ENCODE results near the gene SH3RF3. TPM values are rescaled to one million over a fixed set of nuclear protein-coding genes. Genes with fewer than 3 reads are reported as not detected.
A peak's percentile ranks its signal among the peaks of the same experiment; 100 is the strongest.

The SH3RF3 gene
- total RNA-seq, 1 donor from 2014 or later = 7.9 TPM

GRCh38 chr2:109527846-109528705 is 399.1 kb downstream of the SH3RF3 start:
- Histone ChIP-seq H3K36me3 (no peaks in the 10 kb centered on the region), H3K27me3 (ENCODE audit: low read depth) (peaks cover 9% of the 10 kb centered on the region), H3K4me3 (no peak overlapping the region), H3K27ac (replicated peaks) (no peak overlapping the region), H3K4me1 (peaks cover 22% of the 10 kb centered on the region), H3K9me3 (replicated peaks) (no peaks in the 10 kb centered on the region)
- DNase-seq = no peak
- TF ChIP-seq CTCF (IDR thresholded peaks at IDR 0.05; ENCODE audit: borderline replicate concordance) = no peak
- intact Hi-C loops (cut with micrococcal nuclease) = no loop called here

DNA sequence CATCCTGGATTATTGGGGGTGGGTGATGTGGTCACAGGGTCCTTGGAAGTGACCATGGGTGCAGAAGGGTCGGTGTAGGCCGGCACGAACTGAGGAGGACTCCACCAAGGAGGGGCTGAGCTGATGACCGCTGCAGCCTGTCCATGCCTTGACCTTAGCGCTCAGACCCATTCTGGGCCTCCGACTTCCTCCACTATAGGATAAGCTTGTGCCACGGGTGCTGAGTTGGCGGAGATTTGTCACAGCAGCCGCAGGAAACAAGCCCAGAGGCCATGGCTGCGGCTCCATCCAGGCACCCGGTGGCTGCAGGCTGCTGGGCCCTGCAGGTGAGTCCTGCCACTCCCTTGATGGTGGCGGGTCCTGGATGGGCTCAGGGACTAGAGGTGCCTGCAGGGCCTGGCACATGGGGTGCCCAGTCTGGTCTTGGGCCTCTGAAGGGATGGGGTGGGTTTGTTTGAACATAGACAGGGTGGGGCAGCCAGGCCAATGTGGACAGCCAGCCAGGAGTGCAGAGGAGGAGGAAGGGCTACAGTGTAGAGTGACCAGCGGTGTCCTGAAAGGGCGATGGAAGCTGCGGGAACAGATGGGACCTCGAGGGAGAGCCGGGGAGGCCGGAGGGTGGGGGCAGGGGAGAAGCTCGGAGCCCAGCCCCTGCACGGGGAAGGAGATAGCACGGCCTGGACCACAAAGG is 400.0 kb downstream of the SH3RF3 start:
- Histone ChIP-seq H3K9me3 (replicated peaks) (no peaks in the 10 kb centered on the region), H3K36me3 (no peaks in the 10 kb centered on the region), H3K4me3 (no peak overlapping the region), H3K27ac (replicated peaks) (peak overlapping the region; percentile 36), H3K27me3 (ENCODE audit: low read depth) (peaks cover under 1% of the 10 kb centered on the region), H3K4me1 (peaks cover 22% of the 10 kb centered on the region)
- no peak for DNase-seq
- intact Hi-C loops (cut with micrococcal nuclease) = no loop called here
- no peak for TF ChIP-seq CTCF (IDR thresholded peaks at IDR 0.05; ENCODE audit: borderline replicate concordance)

GRCh38 chr2:109529532-109530449 is 400.8 kb downstream of the SH3RF3 start:
- H3K27me3 ChIP-seq (ENCODE audit: low read depth) = no peaks in the 10 kb centered on the region
- intact Hi-C loops (cut with micrococcal nuclease) = no loop called here
- DNase-seq = no peak
- H3K27ac ChIP-seq (replicated peaks) = peak overlapping the region; percentile 55
- no peak for TF ChIP-seq CTCF (IDR thresholded peaks at IDR 0.05; ENCODE audit: borderline replicate concordance)
- H3K4me1 ChIP-seq = peaks cover 22% of the 10 kb centered on the region
- no peaks in the 10 kb centered on the region for H3K9me3 ChIP-seq (replicated peaks)
- H3K4me3 ChIP-seq = no peak overlapping the region
- H3K36me3 ChIP-seq = no peaks in the 10 kb centered on the region

DNA sequence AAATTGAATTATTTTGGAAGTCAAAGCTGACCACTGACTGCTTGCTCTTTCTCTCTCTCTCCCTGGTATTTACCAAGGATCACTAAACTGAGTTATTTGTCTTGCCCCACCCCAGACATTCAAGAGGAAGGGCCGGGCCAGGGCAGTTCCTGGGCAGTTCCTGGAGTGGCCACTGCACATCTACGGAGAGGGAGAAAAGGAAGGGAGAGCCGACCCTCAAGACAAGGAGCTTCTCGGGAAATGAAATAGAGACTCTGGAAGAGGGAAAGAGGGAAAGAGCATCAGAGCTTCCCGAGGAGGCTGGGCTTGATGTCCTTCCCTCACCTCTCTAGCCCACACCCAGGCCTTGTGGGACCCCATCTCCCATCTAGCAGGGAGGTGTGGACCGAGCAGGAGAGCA is 401.7 kb downstream of the SH3RF3 start:
- peak overlapping the region; percentile 55 for H3K27ac ChIP-seq (replicated peaks)
- TF ChIP-seq CTCF (IDR thresholded peaks at IDR 0.05; ENCODE audit: borderline replicate concordance) = no peak
- intact Hi-C loops (cut with micrococcal nuclease) = no loop called here
- no peaks in the 10 kb centered on the region for H3K36me3 ChIP-seq
- DNase-seq = no peak
- H3K4me1 ChIP-seq = peaks cover 30% of the 10 kb centered on the region
- no peaks in the 10 kb centered on the region for H3K27me3 ChIP-seq (ENCODE audit: low read depth)
- H3K4me3 ChIP-seq = no peak overlapping the region
- H3K9me3 ChIP-seq (replicated peaks) = no peaks in the 10 kb centered on the region

GRCh38 chr2:109531221-109531620 is 402.2 kb downstream of the SH3RF3 start:
- DNase-seq = no peak
- no peak for TF ChIP-seq CTCF (IDR thresholded peaks at IDR 0.05; ENCODE audit: borderline replicate concordance)

More at GRCh38 chr2:109531221-109531620, 402.2 kb downstream of the SH3RF3 start:
- intact Hi-C loops (cut with micrococcal nuclease) = no loop called here
- H3K9me3 ChIP-seq (replicated peaks) = no peaks in the 10 kb centered on the region
- no peaks in the 10 kb centered on the region for H3K36me3 ChIP-seq
- H3K27ac ChIP-seq (replicated peaks) = no peak overlapping the region
- H3K4me3 ChIP-seq = no peak overlapping the region
- peaks cover 30% of the 10 kb centered on the region for H3K4me1 ChIP-seq
- no peaks in the 10 kb centered on the region for H3K27me3 ChIP-seq (ENCODE audit: low read depth)

Data from left ventricle myocardium inferior (tissue), 1 donor.